HG03095 (cell line): Measurements from ENCODE around the gene PRR36.

Source experiments
- ATAC-seq: cut with Tn5 transposase; IDR thresholded peaks from one replicate; pipeline ENCODE4 v1.9.1; 2021; ENCODE audit warnings: moderate library complexity; ENCODE audit not compliant: unreplicated experiment

The PRR36 gene

DNA sequence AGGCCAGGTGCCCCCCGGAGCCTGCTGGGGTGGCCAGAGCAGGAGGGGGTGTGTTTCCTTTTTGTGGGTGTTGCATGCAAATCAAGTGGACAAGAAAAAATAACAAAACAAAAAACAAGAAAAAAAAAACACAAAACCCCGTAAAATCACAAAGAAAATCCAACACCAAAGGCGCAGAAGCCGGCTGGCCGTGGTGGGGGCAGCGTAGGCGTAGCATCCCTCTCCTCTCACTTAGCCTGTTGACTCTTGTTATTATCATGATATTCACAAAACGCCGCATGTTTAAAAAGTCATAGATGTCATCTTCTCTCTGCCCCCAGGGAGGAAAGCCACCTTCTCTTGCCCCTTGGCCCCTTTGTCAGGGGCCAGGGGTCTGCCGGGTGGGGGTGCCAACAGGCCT lies 39.5 kb upstream of the PRR36 start:
- no peak for ATAC-seq

DNA sequence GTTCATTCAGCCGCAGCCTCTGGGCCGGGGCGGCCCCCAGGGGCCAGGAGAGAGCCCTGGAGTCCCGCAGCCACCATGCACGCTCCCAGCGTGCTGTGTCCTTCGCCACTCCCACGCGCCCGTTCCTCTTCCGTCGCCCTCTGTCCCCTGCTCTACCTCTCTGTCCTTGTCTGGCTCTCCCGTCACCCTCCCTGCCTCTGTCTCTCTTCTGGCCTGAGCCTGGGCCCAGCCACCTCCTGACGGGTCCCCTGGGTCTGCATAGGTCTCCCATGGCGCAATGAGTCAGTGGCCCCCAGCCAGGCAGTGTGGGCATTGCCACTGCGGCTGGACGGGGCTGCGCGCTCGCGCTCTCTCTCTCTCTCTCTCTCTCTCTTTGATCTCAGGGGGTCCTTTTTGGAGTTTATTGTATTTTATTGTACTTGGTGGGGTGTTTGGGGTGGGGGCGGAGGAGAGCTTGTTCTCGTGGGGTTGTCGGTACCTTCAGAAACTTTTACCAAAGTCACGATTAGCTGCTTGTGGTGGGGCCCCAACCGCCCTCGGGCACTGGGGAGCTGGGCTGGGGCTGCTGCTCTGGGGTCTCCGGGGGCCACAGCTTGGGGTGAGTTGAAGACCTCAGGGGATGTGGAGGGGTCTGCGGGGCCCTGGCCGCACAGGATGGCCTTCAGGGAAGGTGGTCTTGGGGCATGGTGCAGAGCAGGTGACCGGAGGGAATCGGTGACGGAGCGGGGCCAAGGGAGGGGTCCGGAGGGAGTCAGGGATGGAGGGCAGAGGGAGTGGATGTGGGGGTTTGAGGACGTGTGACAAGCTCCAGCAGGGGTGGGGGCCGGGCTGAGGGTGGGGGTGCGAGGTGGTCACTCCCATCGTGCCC lies 38.7 kb upstream of the PRR36 start:
- ATAC-seq, result no peak

DNA sequence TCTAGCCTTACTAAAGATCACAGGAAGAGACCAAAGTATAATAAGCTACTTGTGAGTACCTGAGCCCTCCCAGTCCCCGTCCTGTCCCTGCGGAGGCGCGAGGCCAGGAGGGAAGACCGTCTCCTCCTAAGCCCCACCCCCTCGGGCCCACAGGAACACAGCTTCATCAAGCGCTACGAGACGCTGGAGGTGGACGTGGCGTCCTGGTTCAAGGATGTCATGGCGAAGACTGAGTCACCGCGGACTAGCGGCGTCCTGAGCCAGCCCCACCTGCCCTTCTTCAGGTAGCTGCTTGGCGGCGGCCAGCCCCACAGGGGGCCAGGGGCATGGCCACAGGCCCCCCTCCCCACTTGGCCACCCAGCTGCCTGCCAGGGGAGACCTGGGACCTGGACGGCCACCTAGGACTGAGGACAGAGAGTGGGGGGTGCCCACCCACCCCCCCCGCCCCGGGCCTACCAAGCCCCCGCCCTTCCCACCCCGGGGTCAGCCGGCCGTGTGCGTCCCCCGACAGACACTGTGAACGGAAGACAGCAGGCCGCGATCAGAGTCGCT lies 38.0 kb upstream of the PRR36 start:
- ATAC-seq, result no peak

DNA sequence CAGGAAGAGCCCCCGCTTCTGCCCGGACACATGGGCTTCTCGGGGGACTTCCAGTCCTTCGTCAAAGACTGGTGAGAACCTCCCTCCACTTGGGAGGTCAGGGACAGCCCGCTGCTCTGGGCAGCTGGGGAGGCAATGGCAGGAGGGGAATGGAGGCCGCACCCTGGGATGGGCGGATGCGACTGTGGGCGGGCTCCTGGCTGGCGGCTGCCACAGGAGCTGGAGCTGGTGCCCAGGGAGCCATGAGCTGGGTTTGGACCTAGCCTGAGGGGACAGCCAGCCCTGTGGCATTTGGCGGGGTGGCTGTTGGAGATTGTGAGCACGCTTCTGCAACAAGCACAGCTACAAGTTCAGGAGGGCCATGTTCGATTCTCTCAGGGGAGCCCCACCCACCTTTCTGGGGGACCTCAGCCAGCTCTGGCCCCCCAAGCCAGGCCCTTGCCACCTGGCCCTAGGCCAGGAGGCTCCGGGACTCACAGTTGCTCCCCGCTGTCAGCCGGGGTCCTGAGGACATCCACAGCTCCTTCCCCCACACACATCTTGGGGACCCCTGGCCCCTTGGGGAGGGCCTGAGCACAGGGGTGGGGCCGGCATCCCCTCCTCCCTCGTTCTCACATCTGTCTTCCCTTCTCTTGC lies 37.4 kb upstream of the PRR36 start:
- no peak for ATAC-seq

DNA sequence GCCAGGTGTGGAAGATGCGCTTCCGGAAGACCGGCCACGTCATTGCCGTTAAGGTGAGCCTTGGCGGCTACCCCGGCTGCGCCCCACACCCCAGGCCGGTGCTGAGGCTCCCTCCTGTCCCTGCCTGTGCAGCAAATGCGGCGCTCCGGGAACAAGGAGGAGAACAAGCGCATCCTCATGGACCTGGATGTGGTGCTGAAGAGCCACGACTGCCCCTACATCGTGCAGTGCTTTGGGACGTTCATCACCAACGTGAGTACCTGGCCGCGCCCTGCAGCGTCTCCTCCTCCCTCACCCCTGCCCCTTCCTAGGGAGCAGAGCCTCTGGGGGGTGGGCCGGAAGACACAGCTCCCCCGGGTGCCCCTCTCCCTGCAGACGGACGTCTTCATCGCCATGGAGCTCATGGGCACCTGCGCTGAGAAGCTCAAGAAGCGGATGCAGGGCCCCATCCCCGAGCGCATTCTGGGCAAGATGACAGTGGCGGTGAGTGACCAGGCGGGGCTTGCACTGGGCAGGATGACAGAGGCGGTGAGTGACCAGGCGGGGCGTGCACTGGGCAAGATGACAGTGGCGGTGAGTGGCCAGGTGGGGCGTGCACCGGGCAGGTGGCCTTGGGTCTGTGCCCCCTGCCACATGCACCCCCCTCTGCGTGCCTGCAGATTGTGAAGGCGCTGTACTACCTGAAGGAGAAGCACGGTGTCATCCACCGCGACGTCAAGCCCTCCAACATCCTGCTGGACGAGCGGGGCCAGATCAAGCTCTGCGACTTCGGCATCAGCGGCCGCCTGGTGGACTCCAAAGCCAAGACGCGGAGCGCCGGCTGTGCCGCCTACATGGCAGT lies 36.4 kb upstream of the PRR36 start:
- ATAC-seq, result no peak

DNA sequence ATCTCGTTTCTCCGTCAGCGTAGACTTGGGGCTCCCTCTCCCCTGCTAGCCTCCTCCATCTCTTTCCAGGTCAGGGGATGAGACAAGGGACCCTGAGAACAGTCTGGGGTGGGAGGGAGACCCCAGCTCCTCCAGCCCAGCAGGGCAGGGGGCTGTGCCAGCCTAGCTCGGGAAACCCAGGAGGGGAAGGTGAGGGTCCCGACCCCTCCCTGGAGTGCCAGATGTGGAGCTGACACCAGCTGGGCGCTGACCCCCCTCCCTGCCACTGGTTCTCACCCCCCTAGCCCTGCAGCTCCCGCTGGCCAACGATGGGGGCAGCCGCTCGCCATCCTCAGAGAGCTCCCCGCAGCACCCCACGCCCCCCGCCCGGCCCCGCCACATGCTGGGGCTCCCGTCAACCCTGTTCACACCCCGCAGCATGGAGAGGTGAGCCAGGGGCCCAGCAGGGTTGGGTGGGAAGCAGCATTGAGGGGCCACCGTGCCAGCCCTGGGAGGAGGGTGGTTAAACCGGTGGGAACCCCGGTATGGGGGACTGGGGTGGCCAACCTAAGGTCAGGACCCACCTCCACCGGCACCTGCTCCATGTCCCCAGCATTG lies 35.4 kb upstream of the PRR36 start:
- no peak for ATAC-seq

DNA sequence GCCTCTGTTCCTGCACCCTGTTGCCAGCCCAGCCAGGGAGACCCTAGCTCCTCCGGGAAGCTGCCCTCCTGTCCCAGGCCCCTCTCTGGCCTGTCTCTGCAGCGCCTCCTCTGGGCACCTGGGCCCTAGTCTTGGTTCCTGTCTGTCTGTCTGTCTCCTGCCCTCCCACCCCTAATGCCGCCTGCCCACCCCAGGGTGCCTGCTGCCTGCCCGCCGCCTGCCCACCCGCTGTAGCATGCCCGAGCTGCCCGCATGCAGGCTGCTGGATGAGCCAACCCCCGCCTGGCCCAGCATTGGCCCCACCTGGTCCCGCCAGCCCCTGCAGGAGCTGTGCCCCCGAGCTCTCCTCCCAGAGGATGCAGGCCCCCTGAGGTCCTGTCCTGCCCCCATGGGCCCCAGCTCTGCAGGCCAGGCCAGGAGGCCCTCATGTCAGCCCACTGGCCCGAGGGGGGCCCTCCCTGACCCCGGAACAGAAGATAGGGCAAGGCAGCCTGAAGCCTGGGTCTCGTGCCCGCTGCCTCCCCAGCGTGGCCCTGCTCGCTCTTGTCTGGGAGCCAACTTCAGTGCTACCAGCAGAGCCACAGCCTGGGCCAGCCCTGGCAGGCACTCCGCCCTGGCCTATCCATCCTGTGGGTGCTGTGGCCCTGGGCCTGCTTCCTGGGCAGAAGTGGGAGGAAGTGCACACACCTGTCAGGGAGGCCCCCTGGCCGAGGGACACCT lies 34.7 kb upstream of the PRR36 start:
- no peak for ATAC-seq

DNA sequence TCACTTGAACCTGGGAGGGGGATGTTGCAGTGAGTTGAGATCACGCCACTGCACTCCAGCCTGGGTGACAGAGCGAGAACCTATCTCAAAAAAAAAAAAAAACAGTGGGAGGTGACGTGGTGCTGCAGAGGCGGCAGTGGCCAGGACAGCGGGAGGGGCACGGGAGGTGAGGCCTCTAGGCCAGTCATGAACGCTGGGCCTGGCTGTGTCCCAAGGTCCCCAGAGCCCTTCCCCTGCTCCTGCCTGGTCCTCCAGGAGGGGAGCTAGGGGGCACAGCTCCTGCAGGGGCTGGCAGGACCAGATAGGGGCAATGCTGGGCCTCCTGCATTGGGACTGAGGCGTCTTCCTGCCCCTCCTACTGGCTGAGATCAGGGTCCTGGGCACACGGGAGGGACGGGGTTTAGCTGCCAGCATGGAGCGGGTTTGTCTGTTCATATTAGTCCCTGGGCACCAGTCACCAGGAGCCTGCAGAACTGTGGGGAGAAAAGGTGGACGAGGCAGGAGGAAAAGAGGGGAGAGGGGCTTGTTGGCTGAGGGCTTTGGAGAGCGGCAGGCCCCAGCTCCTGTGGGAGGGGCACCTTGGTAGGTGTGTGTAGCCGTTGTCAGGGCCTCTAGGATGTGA lies 34.0 kb upstream of the PRR36 start:
- no peak for ATAC-seq

DNA sequence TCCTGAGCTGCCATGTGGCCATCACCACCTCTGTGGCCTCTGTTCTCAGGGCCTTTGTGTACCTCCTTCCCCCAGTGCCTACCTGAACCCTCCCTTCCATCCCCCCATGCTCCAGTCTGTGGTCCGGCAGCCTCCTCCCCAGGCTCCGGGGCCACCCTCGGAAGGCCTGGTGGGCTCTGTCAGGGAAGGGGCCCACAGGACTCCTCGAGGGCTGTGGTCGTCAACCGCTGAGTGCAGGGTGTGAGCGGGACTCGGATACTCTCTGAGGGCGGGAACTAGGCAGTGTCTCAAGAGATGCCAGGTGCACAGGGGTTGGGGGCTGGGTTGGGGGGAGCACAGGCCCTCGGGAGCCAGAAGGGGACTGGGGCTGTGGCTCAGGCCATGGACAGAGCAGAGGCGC lies 33.4 kb upstream of the PRR36 start:
- no peak for ATAC-seq

DNA sequence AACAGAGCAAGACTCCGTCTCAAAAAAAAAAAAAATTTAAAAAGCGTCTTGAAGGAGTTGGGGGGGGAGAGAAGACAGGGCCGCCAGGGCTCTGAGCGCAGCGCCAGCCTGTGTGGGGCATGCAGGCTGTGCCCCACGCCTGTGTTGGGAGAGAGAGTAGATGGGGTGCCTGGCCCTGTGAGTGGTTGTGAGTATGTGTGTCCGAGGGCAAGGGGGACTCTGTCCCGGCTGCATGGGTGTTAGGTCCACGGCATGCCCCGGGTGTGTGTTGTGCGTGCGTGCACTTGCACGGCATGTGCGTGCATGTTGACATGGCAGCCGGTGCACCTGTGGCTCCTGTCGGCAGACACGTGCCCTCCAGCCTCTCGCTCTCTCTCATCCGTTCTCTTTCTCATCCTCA lies 32.9 kb upstream of the PRR36 start:
- ATAC-seq, result no peak

DNA sequence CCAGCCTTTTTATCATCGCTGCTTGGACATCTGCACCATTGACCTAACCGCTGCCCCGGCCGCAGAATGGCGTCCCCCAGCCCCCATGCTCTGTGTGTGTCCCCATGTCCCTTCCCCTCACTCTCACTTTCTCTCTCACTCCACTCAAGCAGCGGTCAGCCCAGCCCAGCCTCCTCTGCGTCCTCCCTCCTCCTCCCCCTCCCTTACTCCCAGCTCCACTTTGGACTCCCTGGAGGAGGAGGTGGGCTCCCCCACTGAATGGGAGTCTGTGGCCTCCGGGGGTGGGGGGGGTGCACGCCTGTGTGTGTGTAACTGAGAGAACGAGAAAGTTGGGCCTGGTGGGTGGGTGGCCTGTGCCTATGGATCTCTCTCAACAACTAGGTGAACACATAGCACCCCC lies 31.7 kb upstream of the PRR36 start:
- ATAC-seq, result no peak

DNA sequence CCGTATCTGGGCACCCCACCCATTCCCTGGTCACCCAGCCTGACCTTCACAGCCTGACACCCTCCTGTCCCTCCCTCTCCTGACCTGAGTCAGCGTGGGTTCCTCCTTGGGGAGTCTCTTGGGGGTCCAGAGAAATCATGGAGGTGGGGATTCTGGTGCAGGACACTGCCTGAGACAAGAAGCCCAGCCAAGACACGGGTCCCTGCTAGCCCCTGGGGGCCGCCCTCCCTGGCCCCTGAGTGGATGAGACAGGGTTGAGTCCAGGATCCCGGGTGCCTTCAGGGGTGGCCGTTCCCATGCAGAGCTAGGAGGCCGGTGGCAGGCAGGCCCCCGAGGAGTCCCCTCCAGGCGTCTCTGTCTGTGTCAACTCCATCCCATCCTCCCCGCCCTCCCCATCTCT lies 31.1 kb upstream of the PRR36 start:
- no peak for ATAC-seq

DNA sequence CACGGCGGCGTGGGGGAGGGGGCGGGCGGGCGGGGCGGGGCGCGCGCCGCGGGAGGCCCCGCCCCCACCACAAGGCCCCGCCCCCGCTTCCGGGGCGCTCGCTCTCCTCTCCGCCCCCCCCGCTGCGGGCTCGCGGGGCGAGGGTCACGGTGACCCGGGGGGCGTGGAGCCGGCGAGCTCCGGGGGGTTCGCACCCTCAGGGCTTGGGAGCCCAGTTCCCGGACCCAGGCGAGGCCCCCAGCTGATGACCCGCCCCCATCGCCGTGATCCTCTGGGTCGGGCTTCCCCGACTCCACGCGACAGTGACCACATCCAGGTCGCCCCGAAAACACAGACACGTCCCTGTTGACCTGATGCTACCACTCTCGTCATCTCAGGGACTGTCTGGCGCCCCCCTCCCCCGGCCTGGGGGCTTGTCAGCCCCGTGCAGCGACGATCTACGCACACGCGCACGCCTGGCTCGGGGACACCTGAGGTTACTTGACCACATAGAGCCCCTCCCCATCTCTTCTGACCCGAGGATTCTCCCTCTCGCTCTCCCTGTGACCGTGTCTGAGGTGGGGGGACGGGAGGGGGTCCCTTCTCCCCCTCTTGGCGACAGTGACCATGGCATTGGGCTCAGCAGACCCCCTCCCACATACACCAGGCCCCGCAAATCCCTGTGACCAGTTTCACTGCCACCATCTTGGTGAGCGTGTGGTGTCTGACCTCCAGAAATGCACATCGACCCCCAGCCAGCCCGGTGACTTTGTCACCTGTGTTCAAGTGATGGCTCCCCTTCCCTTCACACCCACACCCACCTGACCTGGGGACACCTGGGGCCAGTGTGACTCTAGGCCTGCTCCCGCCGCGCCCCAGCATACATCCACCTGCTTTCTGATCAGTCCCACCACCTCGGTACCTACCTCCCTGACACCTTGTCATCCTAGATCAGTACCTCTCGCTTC lies 30.2 kb upstream of the PRR36 start:
- peak; percentile 23 for ATAC-seq

DNA sequence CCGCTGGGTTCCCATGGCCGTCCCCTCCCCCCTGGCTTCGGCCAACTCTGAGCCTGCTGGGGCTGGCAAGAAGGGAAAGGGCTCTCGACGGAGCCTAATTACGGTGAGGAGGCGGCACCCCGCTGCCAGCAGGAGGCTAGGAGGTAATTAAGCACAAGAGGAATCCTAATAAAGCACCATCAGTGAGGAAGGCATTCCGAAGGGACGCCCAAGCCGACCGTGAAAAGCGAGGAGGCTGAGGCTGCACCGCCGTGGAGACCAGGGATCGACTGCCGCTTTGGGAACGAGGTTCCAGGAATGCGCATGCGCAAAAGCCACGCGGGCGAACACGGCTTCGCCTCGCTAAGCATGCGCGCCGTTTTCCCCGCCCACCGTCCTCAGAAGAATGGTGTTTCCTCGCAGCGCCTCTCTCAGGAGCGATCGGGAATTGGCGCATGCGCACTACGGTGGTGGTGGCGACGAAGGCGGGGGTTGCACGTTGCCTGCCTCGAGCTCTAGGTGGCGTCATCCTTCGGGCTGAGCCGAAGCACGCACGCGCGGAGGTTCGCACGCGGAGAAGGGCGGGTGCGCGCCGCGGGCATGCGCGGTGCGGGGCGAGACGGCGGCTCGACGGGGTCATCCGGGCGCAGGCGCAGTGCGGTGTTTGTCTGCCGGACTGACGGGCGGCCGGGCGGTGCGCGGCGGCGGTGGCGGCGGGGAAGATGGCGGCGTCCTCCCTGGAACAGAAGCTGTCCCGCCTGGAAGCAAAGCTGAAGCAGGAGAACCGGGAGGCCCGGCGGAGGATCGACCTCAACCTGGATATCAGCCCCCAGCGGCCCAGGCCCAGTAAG lies 29.3 kb upstream of the PRR36 start, which contains the start of gene MAP2K7:
Gene MAP2K7, plus strand, starts transcription at position 634 of the 830 bp plus-strand sequence. Its CDS starts 68 bp downstream, at position 702.
- peak; percentile 58 for ATAC-seq

DNA sequence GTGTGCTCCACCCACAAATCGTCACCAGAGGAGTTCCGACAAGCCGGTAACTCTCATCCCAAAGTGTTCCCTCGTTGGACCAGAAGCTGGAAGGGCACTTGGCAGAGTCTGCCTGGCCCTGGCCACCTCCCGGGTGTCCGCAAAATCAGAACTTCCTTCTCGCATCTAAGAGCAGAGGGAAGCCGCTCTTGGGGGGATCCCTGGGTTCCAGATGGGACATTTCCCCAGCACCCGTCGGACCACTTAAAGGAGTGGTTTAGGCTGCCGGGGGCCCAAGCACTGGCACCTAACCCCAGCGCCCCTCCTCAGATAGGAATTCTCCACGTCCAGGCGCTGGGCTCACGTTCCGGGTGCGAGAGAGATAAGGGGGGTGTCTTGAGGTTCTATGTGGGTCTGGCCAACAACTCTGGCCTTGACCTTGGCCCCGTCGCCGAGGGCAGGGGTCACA lies 28.6 kb upstream of the PRR36 start:
- ATAC-seq, result peak; percentile 11

DNA sequence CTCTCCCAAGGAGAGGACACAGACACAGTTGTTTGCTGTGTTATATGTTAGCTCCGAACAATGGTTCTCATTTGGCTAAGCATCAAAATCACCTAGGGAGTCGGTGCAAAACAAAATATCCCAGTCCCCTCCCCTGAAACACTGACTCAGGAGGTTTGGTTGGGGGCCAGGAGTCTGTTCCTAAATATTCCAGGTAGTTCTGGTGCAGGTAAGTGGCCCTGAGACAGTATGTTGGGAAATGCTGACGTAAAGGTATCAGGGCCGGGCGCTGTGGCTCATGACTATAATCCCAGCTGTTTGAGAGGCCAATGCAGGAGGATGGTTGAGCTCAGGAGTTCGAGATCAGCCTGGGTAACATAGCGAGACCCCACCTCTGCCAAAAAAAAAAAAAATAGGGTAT lies 27.1 kb upstream of the PRR36 start:
- ATAC-seq, result no peak

DNA sequence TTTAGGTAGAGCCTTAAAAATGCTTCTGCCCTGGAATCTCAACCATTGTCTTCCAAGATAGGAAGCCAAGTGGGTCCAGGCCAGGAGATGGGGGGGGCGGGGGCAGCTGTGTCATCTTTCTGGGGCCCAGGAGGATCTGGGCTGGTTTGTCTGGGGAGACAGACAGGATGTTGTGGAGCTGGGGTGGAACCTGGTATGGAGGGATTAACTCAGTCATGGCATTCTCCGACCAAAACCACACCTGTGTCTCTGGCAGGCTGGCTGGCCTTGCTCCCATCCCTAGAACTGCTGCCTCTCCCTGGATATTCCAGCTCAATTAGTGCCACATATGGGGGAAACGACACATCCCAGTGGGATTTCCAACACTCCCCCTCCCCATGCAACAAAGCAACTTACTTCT lies 26.7 kb upstream of the PRR36 start:
- no peak for ATAC-seq

DNA sequence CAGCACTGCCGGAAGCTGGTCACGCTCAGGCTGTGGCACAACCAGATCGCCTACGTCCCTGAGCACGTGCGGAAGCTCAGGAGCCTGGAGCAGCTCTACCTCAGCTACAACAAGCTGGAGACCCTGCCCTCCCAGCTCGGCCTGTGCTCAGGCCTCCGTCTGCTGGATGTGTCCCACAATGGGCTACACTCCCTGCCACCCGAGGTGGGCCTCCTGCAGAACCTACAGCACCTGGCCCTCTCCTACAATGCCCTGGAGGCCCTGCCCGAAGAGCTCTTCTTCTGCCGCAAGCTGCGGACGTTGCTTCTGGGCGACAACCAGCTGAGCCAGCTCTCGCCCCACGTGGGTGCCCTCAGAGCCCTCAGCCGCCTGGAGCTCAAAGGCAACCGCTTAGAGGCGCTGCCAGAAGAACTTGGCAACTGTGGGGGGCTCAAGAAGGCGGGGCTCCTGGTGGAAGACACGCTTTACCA lies 26.2 kb upstream of the PRR36 start:
- no peak for ATAC-seq
